ENCODE data around the gene SIK3.

The SIK3 gene

DNA sequence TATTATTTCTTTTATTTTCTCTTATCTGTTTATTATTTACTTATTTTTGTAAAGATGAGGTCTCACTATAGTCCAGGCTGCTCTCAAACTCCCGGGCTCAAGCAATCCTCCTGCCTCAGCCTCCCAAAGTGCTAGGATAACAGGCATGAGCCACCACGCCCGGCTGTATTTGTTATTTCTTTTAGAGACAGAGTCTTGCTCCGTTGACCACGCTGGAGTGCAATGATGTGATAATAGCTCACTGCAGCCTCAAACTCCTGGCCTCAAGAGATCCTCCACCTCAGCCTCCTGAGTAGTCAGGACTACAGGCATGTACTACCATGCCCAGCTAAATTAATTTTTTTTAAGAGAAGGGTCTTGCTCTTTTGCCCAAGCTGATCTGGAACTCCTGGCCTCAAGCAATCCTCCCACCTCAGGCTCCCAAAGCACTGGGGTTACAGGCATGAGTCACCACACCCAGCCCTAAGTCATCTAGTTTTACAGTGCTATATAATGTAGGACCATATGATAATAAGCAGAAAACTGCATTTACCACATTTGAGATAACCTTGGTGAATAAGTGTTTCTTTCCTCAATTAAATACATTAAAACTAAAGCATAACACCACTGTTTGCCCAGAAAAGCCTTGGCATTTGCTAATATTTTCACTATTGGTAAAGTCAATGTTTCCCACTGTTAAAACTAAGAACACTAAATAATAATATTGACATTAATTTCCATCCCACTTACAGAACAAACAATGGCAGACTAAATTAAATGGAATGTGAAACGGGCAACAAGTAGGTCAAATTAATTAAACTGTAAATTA is 127.5 kb downstream of the SIK3 start:
- DNase-seq (ENCODE audit: low read depth, low spot score), result no peak

GRCh38 chr11:116969694-116970093 is 128.5 kb downstream of the SIK3 start:
- no peak for DNase-seq (ENCODE audit: low read depth, low spot score)

DNA sequence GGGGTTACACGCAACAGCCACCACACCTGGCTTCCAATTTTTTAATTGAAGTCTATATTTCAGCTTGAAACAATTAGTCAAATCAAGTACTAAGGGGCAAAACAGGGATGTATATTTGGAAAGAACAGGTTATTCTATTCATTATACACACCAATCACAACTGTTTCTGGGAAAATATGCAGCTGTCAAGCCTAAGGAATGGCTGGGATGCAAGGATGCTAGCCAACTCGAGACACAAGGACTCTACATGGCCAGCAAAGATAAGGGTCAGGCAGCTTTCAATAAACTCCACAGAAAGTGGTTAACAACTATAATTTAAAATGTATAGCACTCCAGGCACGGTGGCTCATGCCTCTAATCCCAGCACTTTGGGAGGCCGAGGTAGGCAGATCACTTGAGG is 134.0 kb downstream of the SIK3 start:
- no peak for DNase-seq (ENCODE audit: low read depth, low spot score)

DNA sequence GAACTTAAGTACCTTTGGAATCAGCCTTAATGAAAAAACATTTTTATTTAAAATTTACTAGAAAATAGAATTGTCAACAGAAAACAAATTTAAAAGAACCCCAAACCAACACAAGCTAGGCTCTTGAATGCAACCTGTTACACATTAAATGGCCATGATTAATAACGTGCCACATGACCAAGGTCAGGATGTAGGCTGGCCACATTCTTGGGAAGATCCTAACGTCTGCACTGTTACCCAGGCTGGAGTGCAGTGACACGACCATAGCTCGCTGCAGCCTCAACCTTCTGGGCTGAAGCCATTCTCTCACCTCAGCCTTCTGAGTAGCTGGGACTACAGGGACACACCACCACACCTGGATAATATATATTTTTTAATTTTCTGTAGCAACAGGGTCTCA is 134.4 kb downstream of the SIK3 start:
- no peak for DNase-seq (ENCODE audit: low read depth, low spot score)

DNA sequence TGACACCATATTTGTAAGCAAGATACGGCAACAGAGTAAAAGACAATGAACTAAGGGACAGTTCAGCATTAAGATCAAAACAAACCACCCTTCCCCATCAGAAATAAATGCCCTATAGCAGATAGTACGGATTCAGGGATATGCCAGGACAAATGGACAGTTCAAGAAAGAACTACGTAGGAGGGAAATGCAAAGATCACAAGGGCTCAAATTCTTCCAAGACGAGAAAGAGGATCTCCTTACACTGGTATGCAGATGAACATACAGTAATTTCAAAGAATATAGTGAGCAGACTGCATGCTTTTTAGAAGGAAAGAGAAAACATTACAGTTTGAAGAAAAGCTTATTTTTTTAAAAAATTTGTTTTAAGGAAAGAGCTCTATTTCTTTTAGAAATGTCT is 136.1 kb downstream of the SIK3 start:
- no peak for DNase-seq (ENCODE audit: low read depth, low spot score)

DNA sequence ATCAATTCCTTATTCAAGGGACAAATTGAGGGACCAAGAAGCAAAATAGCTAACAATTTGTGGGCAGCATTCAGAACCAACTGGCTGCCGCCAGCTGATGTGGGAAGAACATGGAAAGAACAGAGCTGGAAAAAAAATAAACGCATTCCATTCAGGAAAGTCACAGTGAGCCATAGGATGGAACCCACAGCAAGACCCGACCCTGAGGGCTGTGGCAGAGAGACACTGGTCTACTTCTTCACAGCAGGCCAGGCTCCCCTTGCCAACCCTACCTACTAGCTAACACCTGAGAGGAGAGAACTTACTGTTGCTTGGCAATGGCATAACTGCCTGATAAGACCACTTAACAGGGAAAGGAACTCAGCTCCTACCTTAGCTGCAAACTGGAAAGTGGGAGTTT is 137.3 kb downstream of the SIK3 start:
- no peak for DNase-seq (ENCODE audit: low read depth, low spot score)

DNA sequence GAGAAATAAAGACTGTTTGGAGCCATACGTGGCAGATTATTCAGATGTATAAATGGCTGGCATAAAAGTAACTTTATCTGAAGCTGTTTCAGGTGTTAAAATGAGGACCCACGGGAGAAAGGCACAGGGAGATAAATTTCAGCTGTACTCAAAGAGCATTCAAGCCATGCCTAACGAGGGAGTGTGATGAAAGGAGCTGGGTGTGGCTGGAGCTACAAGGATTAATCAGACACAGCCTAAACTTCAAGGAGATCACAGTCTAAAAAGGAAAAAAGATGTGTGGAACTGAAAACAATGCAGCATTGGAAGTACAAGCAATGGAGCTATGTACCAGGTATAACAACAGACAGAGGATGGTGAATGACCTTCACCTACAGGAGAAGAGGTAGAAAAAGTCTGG is 140.0 kb downstream of the SIK3 start:
- DNase-seq (ENCODE audit: low read depth, low spot score), result no peak

- no peak for DNase-seq (ENCODE audit: low read depth, low spot score)
These were observed 142.3 kb downstream of the SIK3 start for GRCh38 chr11:116955949-116956348.

DNA sequence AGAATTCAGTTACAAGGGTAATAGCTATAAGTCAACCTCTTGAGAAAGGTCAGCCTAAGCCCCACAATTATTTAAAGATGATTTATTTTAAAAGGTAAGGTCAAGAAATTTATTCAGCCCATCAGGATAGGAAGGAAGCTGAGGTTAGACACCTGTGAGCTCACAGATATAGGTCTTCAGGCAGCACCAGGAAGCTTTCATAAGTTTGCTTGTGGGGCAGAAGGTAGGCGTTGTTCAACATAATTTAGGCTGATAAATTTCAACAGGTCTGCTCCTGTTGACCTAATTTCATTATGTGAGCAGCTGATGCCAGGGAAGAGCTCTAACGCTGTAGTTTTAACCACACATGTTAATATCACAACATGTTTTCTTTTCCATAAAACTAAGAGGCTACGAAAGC is 142.7 kb downstream of the SIK3 start:
- no peak for DNase-seq (ENCODE audit: low read depth, low spot score)

- DNase-seq (ENCODE audit: low read depth, low spot score), result no peak
These were observed 144.5 kb downstream of the SIK3 start for GRCh38 chr11:116953530-116954285.

- no peak for DNase-seq (ENCODE audit: low read depth, low spot score)
These were observed 146.5 kb downstream of the SIK3 start for GRCh38 chr11:116951762-116952161.

GRCh38 chr11:116950210-116950609 is 148.0 kb downstream of the SIK3 start:
- DNase-seq (ENCODE audit: low read depth, low spot score), result no peak

- DNase-seq (ENCODE audit: low read depth, low spot score), result no peak
These were observed 149.8 kb downstream of the SIK3 start for GRCh38 chr11:116948391-116948790.

GRCh38 chr11:116946414-116946813 is 151.8 kb downstream of the SIK3 start:
- DNase-seq (ENCODE audit: low read depth, low spot score), result no peak

GRCh38 chr11:116939499-116939898 is 158.7 kb downstream of the SIK3 start:
- no peak for DNase-seq (ENCODE audit: low read depth, low spot score)

DNA sequence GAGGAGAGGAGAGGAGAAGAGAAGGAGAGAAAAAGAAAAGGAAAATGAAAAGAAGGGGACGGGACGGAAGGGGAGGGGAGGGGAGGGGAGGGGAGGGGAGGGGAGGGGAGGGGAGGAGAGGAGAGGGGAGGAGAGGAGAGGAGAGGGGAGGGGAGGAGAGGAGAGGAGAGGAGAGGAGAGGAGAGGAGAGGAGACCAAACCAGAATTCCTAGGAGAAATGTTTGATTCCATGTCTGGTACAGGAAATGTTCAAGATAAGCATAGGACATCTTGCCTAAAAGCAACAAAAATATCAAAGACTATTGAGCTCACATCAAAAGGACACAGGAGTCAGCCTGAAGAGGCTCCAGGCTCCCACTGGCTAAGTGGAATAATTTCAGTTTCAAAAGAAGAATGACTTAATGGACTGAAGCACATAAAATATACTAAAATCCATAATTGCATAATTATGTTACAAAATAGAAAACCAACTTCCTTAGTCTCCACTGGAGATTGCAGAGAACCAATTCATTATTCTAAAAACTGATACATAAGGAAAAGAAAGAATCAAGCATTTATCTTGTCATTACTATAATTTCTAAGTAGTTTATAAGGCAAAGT is 159.7 kb downstream of the SIK3 start:
- no peak for DNase-seq (ENCODE audit: low read depth, low spot score)

DNA sequence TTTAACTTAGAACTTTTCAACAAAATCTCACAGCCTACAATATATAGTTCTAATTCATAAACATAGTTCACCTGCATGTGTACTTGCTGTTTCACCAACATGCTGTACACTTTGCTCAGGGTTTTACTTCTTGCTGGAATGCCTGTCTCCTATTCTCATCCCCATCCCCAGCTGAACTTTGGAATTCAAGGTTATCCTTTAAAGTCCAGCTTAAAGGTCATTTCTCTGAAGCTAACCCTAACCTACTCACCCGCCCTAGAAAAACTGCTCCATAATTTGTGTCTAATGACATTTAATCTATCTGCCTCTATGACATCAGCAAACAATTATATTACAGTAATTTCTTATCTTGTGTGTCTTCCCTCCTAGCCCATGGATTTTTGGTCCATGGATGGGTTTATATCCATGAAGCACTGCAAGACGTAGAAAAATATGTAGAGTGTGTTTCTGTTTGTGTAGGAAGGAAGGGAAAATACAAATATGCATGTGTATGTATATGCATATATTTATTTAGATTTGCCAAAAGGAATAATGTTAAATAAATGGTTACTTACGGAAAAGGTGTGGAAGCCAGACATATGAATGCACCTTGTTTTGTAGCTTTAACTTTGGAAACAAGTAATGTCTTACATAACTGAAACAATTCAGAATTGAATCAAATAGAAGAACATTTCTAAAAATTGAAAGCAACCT is 161.3 kb downstream of the SIK3 start:
- no peak for DNase-seq (ENCODE audit: low read depth, low spot score)

- no peak for DNase-seq (ENCODE audit: low read depth, low spot score)
These were observed 162.7 kb downstream of the SIK3 start for GRCh38 chr11:116935514-116935913.

- DNase-seq (ENCODE audit: low read depth, low spot score), result no peak
These were observed 163.1 kb downstream of the SIK3 start for GRCh38 chr11:116935089-116935488.

DNA sequence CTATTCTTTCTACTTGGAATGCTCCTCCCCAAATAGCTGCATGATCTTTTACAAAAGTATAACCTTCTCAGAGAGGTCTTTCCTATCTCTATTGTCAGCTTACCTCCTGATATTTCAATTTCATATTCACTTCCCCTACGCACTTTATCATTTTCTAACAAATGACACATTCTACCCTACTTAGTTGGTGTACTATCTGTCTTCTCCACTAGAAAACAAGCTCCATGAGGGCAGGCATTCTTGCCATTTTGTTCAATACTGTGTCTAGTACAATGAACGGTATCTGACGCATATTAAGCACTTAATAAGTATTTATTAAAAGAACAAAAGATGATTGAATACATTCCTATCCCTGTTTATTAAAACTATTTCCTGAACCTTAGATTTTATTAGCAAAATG is 164.3 kb downstream of the SIK3 start:
- no peak for DNase-seq (ENCODE audit: low read depth, low spot score)

DNA sequence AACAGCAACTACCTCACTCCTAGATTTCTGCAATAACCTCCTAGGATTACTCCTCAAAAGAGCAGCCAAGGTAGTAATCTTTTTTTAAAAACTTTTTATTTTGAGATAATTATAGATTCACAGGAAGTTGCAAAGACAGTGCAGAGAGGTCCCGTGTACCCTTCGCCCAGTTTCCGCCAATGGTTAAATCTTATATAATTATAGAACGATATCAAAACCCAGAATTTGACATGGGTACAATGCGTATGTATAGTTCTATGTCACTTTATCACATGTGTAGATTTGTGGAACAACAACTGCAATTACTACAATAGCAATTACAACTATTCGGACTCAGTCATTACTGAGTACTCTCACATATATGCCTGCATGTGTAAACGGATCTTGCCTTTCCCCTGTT is 166.0 kb downstream of the SIK3 start:
- no peak for DNase-seq (ENCODE audit: low read depth, low spot score)
